MCF 10A (cell line): ENCODE measurements around the gene TMEM198. TPM values are rescaled to one million over a fixed set of nuclear protein-coding genes. Genes with fewer than 3 reads are reported as not detected.

Experiments used
- Bru-seq: library from RNA; stranded (reverse); fragments of 400-500 nt; gene quantifications from one replicate; lab custom pipeline; 2021; lab: Mats Ljungman, UMichigan
- BruChase-seq, 2 experiments: library from RNA; stranded (reverse); fragments of 400-500 nt; gene quantifications; one replicate each; lab custom pipeline; 2021; lab: Mats Ljungman, UMichigan
- BruUV-seq: library from RNA; stranded (reverse); fragments of 400-500 nt; replicated peaks from 2 replicates; lab custom pipeline; 2021; lab: Mats Ljungman, UMichigan
- CTCF ChIA-PET: fragments of 300-600 bp; sonication (Branson Sonifier 250); formaldehyde crosslinking; extraction: SDS; loops from one replicate; lab custom pipeline; 2021; ENCODE audit warnings: antibody characterized with exemption, inconsistent platforms; lab: Yijun Ruan, JAX
- POLR2A ChIA-PET: fragments of 300-600, 350-650 bp; sonication (Branson Sonifier 250); formaldehyde crosslinking; extraction: SDS; loops from one replicate; lab custom pipeline; 2020; ENCODE audit warnings: antibody characterized with exemption, inconsistent platforms; lab: Yijun Ruan, JAX
- DNase-seq: peaks from one replicate; pipeline ENCODE4 v3.0.0-alpha.2; 2018; ENCODE audit not compliant: unreplicated experiment
- H3K27ac Mint-ChIP-seq: one replicate; pipeline ENCODE4 v1.8.0; 2022; ENCODE audit warnings: mild to moderate bottlenecking, low read depth, mixed read lengths; ENCODE audit not compliant: unreplicated experiment
- H3K27me3 Mint-ChIP-seq: one replicate; pipeline ENCODE4 v1.8.0; 2022; ENCODE audit warnings: mixed read lengths; ENCODE audit not compliant: insufficient read depth, unreplicated experiment
- H3K36me3 Mint-ChIP-seq: one replicate; pipeline ENCODE4 v1.8.0; 2022; ENCODE audit warnings: mild to moderate bottlenecking, moderate library complexity, mixed read lengths; ENCODE audit not compliant: insufficient read depth, unreplicated experiment
- H3K4me1 Mint-ChIP-seq: one replicate; pipeline ENCODE4 v1.8.0; 2022; ENCODE audit warnings: mixed read lengths; ENCODE audit not compliant: insufficient read depth, unreplicated experiment
- H3K4me3 Mint-ChIP-seq: one replicate; pipeline ENCODE4 v1.8.0; 2022; ENCODE audit warnings: mild to moderate bottlenecking, moderate library complexity, mixed read lengths; ENCODE audit not compliant: unreplicated experiment
- H3K9me3 Mint-ChIP-seq: one replicate; pipeline ENCODE4 v1.8.0; 2022; ENCODE audit warnings: mixed read lengths; ENCODE audit not compliant: unreplicated experiment
- intact Hi-C: fragments of 100-400 bp; cut with micrococcal nuclease; formaldehyde crosslinking; loops from 2 replicates; pipeline ENCODE4 v1.14.1; 2022
- long read RNA-seq: library from polyadenylated mRNA; stranded (forward); transcript quantifications from one replicate; pipeline ENCODE4 v2.0.0, GENCODE V29; 2022
- total RNA-seq: library from RNA; stranded (reverse); gene quantifications from 2 replicates; pipeline ENCODE4 v1.2.3, GENCODE V29; 2022
- TF ChIP-seq, protein P1 (sequence below): fragments of 200-600 bp; IDR thresholded peaks from one replicate; pipeline ENCODE4 v1.8.0; 2022; ENCODE audit warnings: antibody characterized with exemption, mild to moderate bottlenecking; ENCODE audit not compliant: unreplicated experiment

The TMEM198 gene, protein sequence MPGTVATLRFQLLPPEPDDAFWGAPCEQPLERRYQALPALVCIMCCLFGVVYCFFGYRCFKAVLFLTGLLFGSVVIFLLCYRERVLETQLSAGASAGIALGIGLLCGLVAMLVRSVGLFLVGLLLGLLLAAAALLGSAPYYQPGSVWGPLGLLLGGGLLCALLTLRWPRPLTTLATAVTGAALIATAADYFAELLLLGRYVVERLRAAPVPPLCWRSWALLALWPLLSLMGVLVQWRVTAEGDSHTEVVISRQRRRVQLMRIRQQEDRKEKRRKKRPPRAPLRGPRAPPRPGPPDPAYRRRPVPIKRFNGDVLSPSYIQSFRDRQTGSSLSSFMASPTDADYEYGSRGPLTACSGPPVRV
- total RNA-seq = 5.3 and 6.3 TPM in 2 replicates
- Bru-seq, nascent RNA = percentile 35 among the genes with signal in this experiment
- percentile 39 among the genes with signal in this experiment for BruChase-seq, experiment 1, labeled RNA remaining after a 6-hour chase
- BruChase-seq, experiment 2, labeled RNA remaining after a 2-hour chase = percentile 31 among the genes with signal in this experiment
- long read RNA-seq, transcript TMEM198-202 (5 exons, 2,218 nt) = major isoform, 8 of 14 reads
- long read RNA-seq, partial matches to known transcripts = 1 of 14 reads
- long read RNA-seq, other reads (novel, unspliced or antisense) = 5 of 14 reads

DNA sequence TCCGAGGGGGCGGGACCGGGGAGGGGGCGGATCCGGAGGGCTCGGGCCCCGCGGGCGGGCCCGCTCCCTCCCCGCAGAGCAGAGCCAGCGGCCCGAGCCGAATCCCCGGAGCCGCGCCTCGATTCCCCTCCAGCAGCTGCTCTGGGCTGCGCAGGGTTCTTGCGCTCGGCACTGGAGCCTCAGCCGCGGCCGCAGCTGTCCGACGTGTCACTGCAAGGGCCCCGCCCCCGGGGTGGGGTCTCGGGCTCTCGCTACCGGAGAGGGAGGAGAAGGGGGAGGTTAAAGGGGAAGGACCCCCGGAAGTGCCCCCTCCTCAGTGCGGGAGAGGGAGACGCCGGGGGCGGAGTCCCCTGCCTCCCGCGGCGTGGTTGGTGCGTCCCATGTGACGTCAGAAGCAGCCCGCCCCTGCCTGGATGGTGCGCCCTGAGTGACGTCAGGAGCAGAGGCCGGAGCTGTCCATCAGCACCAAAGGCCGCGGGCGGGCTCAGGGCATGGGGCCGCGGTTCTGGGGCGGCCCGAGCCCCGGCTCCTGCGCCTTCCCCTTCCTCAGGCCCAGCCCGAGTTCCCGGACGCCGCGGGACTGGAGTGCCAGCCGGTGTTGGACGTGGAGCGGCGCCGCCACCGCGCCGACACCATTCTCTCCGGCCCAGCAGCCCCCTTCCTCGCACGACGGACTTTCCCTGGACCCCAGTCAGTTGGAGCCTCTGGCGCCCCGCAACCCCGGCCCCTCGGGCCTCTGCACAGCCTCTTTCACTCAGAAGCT, at the start of gene TMEM198, which contains the start of gene CHPF:
Gene TMEM198, plus strand, starts transcription at position 433 of the 763 bp plus-strand sequence. CDS start 700 bp downstream, outside the sequence.
Gene CHPF, minus strand, starts transcription at position 214 of the 763 bp plus-strand sequence. CDS start 271 bp downstream, outside the sequence.
- H3K4me1 Mint-ChIP-seq = peaks cover 12% of the 10 kb centered on the region
- intact Hi-C loops = loop anchor here (1.0 kb wide), 1 partner anchor 142 kb away; no protein-coding TSS in a partner anchor
- TF ChIP-seq, protein P1, sequence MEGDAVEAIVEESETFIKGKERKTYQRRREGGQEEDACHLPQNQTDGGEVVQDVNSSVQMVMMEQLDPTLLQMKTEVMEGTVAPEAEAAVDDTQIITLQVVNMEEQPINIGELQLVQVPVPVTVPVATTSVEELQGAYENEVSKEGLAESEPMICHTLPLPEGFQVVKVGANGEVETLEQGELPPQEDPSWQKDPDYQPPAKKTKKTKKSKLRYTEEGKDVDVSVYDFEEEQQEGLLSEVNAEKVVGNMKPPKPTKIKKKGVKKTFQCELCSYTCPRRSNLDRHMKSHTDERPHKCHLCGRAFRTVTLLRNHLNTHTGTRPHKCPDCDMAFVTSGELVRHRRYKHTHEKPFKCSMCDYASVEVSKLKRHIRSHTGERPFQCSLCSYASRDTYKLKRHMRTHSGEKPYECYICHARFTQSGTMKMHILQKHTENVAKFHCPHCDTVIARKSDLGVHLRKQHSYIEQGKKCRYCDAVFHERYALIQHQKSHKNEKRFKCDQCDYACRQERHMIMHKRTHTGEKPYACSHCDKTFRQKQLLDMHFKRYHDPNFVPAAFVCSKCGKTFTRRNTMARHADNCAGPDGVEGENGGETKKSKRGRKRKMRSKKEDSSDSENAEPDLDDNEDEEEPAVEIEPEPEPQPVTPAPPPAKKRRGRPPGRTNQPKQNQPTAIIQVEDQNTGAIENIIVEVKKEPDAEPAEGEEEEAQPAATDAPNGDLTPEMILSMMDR = no peak
- POLR2A ChIA-PET = interaction anchor here (0.6 to 4.2 kb wide), 25 partner anchors 9 to 367 kb away, joined by 3 to 55 read pairs (median 4); partner anchors contain the start of genes CNPPD1, DNAJB2, GMPPA and INHA
- H3K36me3 Mint-ChIP-seq = peaks cover 25% of the 10 kb centered on the region
- DNase-seq = peak; percentile 98
- peak within 1 kb of the TSS; percentile 75 for H3K4me3 Mint-ChIP-seq
- H3K9me3 Mint-ChIP-seq = no peaks in the 10 kb centered on the region
- no TSS peak for BruUV-seq
- CTCF ChIA-PET = interaction anchor here (0.6 to 4.9 kb wide), 8 partner anchors 13 to 146 kb away, joined by 3 to 39 read pairs (median 4); no protein-coding TSS in a partner anchor
- H3K27me3 Mint-ChIP-seq = no peaks in the 10 kb centered on the region
- H3K27ac Mint-ChIP-seq = peak within 1 kb of the TSS; percentile 57

DNA sequence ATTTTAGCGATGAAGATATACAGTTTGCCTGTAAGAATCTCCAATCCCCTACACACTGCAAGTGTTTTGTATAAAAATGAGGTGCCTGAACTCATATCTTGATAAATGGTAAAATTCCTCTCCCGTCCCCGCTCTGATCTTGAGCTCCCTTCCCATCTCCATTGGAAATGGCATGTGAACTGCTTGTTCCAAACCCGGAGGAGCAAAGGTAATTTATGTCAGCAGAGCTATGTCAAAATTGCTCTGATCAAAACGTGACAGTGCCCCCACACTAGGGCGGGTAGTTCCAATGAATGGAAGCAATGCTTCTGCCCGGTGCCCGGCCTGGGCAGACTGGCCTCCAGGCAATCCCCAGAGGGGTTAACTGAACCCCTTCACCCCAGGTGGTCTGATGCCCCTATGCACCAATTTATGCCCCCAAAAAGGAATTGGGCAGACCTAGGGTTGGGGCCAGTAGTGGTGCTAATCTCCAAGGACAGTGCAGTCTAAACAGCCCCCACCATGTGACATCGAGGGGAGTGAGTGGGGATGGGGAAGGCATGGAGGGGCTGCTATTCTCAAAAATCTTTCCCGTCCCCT, 48.8 kb upstream of the TMEM198 start:
- CTCF ChIA-PET = interaction anchor here (0.6 to 3.7 kb wide), 22 partner anchors 9 to 422 kb away, joined by 3 to 22 read pairs (median 4); no protein-coding TSS in a partner anchor
- TF ChIP-seq, protein P1 = no peak
- Mint-ChIP-seq H3K4me3 (no peak overlapping the region), H3K36me3 (peaks cover 4% of the 10 kb centered on the region), H3K27ac (no peak overlapping the region), H3K27me3 (no peaks in the 10 kb centered on the region), H3K9me3 (no peaks in the 10 kb centered on the region), H3K4me1 (peaks cover 16% of the 10 kb centered on the region)
- BruUV-seq = no TSS peak
- POLR2A ChIA-PET = interaction anchor here (1.3 to 1.6 kb wide), 3 partner anchors 21 to 35 kb away, joined by 3 to 4 read pairs (median 3); no protein-coding TSS in a partner anchor
- DNase-seq = no peak
- intact Hi-C loops = no loop called here

DNA sequence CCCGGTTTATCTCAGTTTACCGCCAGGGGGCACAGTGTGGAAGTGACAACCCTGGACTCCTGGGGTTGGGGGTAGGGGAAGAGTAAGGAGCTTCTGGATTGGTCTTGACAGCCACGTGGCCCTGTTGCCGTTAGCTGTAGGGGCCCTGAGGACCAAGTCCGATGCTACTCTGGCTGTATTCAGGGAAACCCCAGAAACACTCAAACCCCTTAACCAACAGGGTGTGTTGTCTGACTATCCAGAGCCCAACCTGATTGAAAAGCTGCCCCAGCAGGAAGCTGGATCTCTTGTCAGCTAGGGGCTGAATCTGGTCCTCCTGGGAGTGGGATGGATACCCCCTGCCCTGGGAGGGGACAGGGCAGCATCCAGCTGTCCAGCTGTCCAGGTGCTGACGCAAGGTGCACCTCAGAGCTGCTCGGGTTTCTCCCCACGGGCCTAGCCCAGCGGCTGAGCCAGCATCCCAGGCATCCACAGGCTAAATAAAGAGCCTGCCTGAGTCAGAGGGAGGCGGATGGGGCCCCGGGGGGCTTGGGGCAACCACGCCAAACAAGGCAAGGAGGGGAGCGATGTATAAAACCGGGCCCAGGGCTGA, 48.2 kb upstream of the TMEM198 start:
- ChIA-PET CTCF (interaction anchor here (0.6 to 3.7 kb wide), 20 partner anchors 8 to 847 kb away, joined by 3 to 22 read pairs (median 3); no protein-coding TSS in a partner anchor), POLR2A (interaction anchor here (0.7 to 1.6 kb wide), 4 partner anchors 14 to 34 kb away, joined by 3 to 4 read pairs (median 3); no protein-coding TSS in a partner anchor)
- TF ChIP-seq, protein P1 = peak; percentile 42
- Mint-ChIP-seq H3K4me3 (no peak overlapping the region), H3K36me3 (peaks cover 4% of the 10 kb centered on the region), H3K9me3 (no peaks in the 10 kb centered on the region), H3K27me3 (no peaks in the 10 kb centered on the region), H3K27ac (no peak overlapping the region), H3K4me1 (peaks cover 19% of the 10 kb centered on the region)
- intact Hi-C loops = no loop called here
- no TSS peak for BruUV-seq
- DNase-seq = peak; percentile 72
